Measurements from ENCODE around the gene ZNF329. TPM values are rescaled to one million over a fixed set of nuclear protein-coding genes. Genes with fewer than 3 reads are reported as not detected.

ZNF329 gene
- polyA plus RNA-seq, 2 of the 4 experiments (the other 2 are of a cell fraction), result 2.7 to 5.7 TPM

DNA sequence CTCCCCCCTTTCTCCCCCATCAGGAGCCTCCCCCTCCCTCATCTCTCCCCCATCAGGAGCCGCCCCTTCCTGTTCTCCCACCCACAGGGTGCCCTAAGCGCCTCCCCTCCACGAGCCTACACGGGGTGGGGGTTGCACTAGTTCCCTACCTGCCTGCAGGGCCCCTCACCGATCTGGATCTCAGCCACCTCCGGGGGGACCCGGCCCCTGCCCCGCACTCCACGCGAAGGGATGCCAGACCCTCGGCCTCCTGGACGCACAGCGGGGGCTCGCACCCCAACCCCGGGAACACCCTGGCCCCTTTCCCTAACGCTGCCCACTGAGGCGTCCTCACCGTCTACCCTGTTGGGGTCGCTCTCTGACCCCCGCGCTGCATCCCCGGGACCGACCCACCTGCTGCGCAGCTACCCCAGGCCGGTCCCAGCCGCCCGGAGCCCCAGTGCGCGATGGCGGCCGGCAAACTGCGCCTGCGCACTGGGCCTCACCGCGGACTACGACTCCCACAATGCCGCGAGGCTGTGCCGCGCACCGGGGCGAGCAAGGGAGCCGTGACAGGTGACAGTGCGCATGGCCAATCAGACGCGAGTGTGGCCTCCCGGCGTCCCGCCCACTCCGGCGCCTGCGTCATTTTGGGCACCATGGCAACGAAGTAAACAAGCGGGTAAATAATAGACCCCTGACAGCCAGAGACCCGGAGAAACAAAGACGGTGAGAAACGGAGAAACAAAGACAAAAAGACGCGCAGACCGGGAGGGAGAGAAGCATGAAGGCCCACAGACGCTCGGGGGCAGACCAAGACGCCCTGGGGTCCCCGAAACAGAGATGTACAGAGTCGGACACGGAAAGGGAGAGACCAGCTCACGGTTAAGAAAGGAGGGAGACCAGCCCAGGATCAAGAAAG, 52.6 kb downstream of the ZNF329 start, which contains the start of gene ZSCAN18:
ZSCAN18 (minus strand) TSS at position 451 of the 901 bp plus-strand sequence. CDS start 7,964 bp downstream, outside the sequence.
- Histone ChIP-seq H3K4me2 (peak within 1 kb of the TSS; percentile 26; the same call in 1 of the 3 replicates), H3K9me3 (peaks cover 79% of the 10 kb centered on the region), H3K4me1 (no peaks in the 10 kb centered on the region), H3K27ac (peak within 1 kb of the TSS in 1 of 2 experiments; percentile 58; a peak in 2 of 6 replicates), H3K4me3 (peak within 1 kb of the TSS; percentile 40)
- ATAC-seq, result peak; percentile 72 to 92
- no peak for FAIRE-seq
- DNase-seq (ENCODE audit: low read depth in 1 of 2, low spot score in 1 of 2), result peak; percentile 61 to 82
- no peak for TF ChIP-seq HOXB5 (CRISPR knock-in tag; IDR thresholded peaks at IDR 0.05)
- TF ChIP-seq, protein P1, sequence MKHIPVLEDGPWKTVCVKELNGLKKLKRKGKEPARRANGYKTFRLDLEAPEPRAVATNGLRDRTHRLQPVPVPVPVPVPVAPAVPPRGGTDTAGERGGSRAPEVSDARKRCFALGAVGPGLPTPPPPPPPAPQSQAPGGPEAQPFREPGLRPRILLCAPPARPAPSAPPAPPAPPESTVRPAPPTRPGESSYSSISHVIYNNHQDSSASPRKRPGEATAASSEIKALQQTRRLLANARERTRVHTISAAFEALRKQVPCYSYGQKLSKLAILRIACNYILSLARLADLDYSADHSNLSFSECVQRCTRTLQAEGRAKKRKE (CRISPR knock-in tag; IDR thresholded peaks at IDR 0.05; ENCODE audit: low read depth), result no peak
- no peak for TF ChIP-seq BHLHE40 (IDR thresholded peaks at IDR 0.05; ENCODE audit: low read depth, low read length)
- TF ChIP-seq POLR2A (IDR thresholded peaks at IDR 0.05; ENCODE audit: low read length), result no peak
- TF ChIP-seq KDM1A (IDR thresholded peaks at IDR 0.05; ENCODE audit: low read depth), result no peak
- no peak for TF ChIP-seq EHMT2 (IDR thresholded peaks at IDR 0.05; ENCODE audit: low read depth)
- TF ChIP-seq POLR2AphosphoS2 (conservative IDR thresholded peaks at IDR 0.05; ENCODE audit: low read length), result no peak
- TF ChIP-seq NPAS2 (CRISPR knock-in tag; IDR thresholded peaks at IDR 0.05; ENCODE audit: borderline replicate concordance), result no peak
- no peak for TF ChIP-seq RAD21 (conservative IDR thresholded peaks at IDR 0.05 in 1 of 2, IDR thresholded peaks at IDR 0.05 in 1 of 2)
- no peak for TF ChIP-seq SREBF2 (IDR thresholded peaks at IDR 0.05)
- TF ChIP-seq, protein P2, sequence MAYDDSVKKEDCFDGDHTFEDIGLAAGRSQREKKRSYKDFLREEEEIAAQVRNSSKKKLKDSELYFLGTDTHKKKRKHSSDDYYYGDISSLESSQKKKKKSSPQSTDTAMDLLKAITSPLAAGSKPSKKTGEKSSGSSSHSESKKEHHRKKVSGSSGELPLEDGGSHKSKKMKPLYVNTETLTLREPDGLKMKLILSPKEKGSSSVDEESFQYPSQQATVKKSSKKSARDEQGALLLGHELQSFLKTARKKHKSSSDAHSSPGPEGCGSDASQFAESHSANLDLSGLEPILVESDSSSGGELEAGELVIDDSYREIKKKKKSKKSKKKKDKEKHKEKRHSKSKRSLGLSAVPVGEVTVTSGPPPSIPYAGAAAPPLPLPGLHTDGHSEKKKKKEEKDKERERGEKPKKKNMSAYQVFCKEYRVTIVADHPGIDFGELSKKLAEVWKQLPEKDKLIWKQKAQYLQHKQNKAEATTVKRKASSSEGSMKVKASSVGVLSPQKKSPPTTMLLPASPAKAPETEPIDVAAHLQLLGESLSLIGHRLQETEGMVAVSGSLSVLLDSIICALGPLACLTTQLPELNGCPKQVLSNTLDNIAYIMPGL (CRISPR knock-in tag; IDR thresholded peaks at IDR 0.05; ENCODE audit: borderline replicate concordance), result no peak
- TF ChIP-seq FOXS1 (CRISPR knock-in tag; IDR thresholded peaks at IDR 0.05), result no peak
- TF ChIP-seq PHF8 (IDR thresholded peaks at IDR 0.05; ENCODE audit: borderline replicate concordance, low read depth), result no peak
- TF ChIP-seq RCOR1 (IDR thresholded peaks at IDR 0.05; ENCODE audit: low read depth, low read length), result no peak
- no peak for TF ChIP-seq FOSB (CRISPR knock-in tag; IDR thresholded peaks at IDR 0.05)
- TF ChIP-seq JUNB (IDR thresholded peaks at IDR 0.05), result no peak
- TF ChIP-seq ESRRA (IDR thresholded peaks at IDR 0.05; ENCODE audit: borderline replicate concordance, low read length), result no peak
- TF ChIP-seq HDAC2 (IDR thresholded peaks at IDR 0.05), result no peak
- no peak for TF ChIP-seq FOSL2 (IDR thresholded peaks at IDR 0.05)
- TF ChIP-seq FOSL2 (CRISPR knock-in tag; IDR thresholded peaks at IDR 0.05), result no peak
- CTCF ChIA-PET, result interaction anchor here (1.3 kb wide), 1 partner anchor 48 kb away, joined by 3 read pairs; no protein-coding TSS in a partner anchor
- 28% methylated on average over 53 of the region's 67 CpGs for WGBS (ENCODE audit: missing lambda C conversion rate)
- POLR2A ChIA-PET, result no interaction called here

DNA sequence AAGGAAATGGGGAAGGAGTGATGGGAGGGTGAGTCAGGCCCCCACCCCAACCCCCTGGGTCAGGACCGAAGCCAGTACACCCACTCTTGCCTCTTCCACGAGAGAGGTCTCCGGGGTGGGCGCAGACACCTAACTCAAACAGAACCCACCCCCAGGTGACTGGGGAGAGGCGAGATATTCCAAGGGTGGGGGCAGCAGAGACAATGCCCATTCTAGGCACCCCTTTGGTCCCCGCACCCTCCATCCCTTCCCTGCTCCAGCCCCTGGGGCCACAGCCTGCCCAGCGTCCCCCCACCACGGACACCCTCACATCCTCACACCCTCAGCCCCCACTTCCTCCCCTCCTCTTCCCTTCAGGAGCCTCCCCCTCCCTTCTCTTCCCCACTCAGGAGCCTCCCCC, 53.2 kb downstream of the ZNF329 start:
- Histone ChIP-seq H3K4me1 (no peaks in the 10 kb centered on the region), H3K27ac (no peak overlapping the region), H3K4me3 (no peak overlapping the region), H3K9me3 (peaks cover 82% of the 10 kb centered on the region), H3K4me2 (no peak overlapping the region)
- ChIA-PET POLR2A (no interaction called here), CTCF (no interaction called here)
- no peak for FAIRE-seq
- WGBS (ENCODE audit: missing lambda C conversion rate), result 42% methylated on average over 8 of the region's 8 CpGs
- TF ChIP-seq JUNB (IDR thresholded peaks at IDR 0.05), result no peak
- no peak for TF ChIP-seq PHF8 (IDR thresholded peaks at IDR 0.05; ENCODE audit: borderline replicate concordance, low read depth)
- no peak for DNase-seq (ENCODE audit: low read depth in 1 of 2, low spot score in 1 of 2)
- ATAC-seq, result no peak

DNA sequence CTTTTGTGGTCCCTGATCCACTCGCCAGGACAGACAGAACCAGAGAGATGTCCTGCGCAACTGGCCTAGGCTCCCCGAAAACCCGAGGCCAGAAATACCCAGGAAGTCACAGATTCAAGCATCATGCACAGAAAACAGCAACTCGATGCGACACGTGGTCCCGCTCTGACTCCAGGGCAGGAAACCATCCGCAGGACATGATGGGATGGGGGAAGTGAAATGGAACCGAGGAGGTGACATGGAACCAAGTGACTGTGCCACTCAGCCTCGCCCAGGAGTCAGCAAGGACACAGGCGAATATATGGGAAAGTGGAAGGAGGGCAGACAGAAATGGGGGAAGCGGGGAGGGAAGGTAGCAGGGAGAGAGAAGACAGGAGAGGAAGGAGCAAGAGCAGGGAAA, 53.7 kb downstream of the ZNF329 start:
- Histone ChIP-seq H3K27ac (no peak overlapping the region), H3K4me1 (no peaks in the 10 kb centered on the region), H3K9me3 (peaks cover 83% of the 10 kb centered on the region), H3K4me3 (no peak overlapping the region), H3K4me2 (no peak overlapping the region)
- no peak for DNase-seq (ENCODE audit: low read depth in 1 of 2, low spot score in 1 of 2)
- CTCF ChIA-PET, result no interaction called here
- WGBS (ENCODE audit: missing lambda C conversion rate), result 45% methylated on average over 13 of the region's 13 CpGs
- no peak for FAIRE-seq
- no peak for ATAC-seq
- POLR2A ChIA-PET, result no interaction called here
- TF ChIP-seq, protein P3, sequence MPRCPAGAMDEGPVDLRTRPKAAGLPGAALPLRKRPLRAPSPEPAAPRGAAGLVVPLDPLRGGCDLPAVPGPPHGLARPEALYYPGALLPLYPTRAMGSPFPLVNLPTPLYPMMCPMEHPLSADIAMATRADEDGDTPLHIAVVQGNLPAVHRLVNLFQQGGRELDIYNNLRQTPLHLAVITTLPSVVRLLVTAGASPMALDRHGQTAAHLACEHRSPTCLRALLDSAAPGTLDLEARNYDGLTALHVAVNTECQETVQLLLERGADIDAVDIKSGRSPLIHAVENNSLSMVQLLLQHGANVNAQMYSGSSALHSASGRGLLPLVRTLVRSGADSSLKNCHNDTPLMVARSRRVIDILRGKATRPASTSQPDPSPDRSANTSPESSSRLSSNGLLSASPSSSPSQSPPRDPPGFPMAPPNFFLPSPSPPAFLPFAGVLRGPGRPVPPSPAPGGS (IDR thresholded peaks at IDR 0.05), result no peak
- TF ChIP-seq, protein P4, sequence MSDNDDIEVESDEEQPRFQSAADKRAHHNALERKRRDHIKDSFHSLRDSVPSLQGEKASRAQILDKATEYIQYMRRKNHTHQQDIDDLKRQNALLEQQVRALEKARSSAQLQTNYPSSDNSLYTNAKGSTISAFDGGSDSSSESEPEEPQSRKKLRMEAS (IDR thresholded peaks at IDR 0.05), result no peak
- TF ChIP-seq, protein P5, sequence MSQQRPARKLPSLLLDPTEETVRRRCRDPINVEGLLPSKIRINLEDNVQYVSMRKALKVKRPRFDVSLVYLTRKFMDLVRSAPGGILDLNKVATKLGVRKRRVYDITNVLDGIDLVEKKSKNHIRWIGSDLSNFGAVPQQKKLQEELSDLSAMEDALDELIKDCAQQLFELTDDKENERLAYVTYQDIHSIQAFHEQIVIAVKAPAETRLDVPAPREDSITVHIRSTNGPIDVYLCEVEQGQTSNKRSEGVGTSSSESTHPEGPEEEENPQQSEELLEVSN (IDR thresholded peaks at IDR 0.05; ENCODE audit: borderline replicate concordance, low read depth), result no peak
- no peak for TF ChIP-seq SREBF2 (IDR thresholded peaks at IDR 0.05)
- no peak for TF ChIP-seq PHF8 (IDR thresholded peaks at IDR 0.05; ENCODE audit: borderline replicate concordance, low read depth)
- TF ChIP-seq, protein P1 (CRISPR knock-in tag; IDR thresholded peaks at IDR 0.05; ENCODE audit: low read depth), result no peak
- TF ChIP-seq HDAC2 (IDR thresholded peaks at IDR 0.05), result no peak
- no peak for TF ChIP-seq HOXB13 (CRISPR knock-in tag; IDR thresholded peaks at IDR 0.05; ENCODE audit: low read depth)
- no peak for TF ChIP-seq ZC3H11A (IDR thresholded peaks at IDR 0.05)
- TF ChIP-seq, protein P6, sequence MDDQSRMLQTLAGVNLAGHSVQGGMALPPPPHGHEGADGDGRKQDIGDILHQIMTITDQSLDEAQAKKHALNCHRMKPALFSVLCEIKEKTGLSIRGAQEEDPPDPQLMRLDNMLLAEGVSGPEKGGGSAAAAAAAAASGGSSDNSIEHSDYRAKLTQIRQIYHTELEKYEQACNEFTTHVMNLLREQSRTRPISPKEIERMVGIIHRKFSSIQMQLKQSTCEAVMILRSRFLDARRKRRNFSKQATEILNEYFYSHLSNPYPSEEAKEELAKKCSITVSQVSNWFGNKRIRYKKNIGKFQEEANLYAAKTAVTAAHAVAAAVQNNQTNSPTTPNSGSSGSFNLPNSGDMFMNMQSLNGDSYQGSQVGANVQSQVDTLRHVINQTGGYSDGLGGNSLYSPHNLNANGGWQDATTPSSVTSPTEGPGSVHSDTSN (IDR thresholded peaks at IDR 0.05), result no peak
